OCI-LY3 (cell line): ENCODE measurements around the gene CBL.

Source experiments
- H2AFZ ChIP-seq: fragments of 200-600, 300-600 bp; shearing (Covaris generic); 2 replicates; pipeline ENCODE4 v1.6.0; 2014; ENCODE audit warnings: antibody characterized with exemption, low read depth, low read length
- H3K27ac ChIP-seq: fragments of 200-600, 300-600 bp; sonication (generic); 2 replicates; pipeline ENCODE4 v1.5.1; 2014; ENCODE audit warnings: mild to moderate bottlenecking, low read length, moderate library complexity, mixed read lengths
- H3K27me3 ChIP-seq: fragments of 200-600, 300-600 bp; sonication (generic); 2 replicates; pipeline ENCODE4 v1.6.1; 2014; ENCODE audit warnings: low read depth, low read length, mixed read lengths
- H3K36me3 ChIP-seq: fragments of 200-600, 300-600 bp; sonication (generic); replicated peaks from 2 replicates; pipeline ENCODE3; 2014; ENCODE audit warnings: low read depth, low read length, mixed read lengths
- H3K4me1 ChIP-seq: fragments of 300-600, 200-600 bp; sonication (generic); 2 replicates; pipeline ENCODE4 v1.6.1; 2014; ENCODE audit warnings: low read length, mixed read lengths
- H3K4me2 ChIP-seq: fragments of 200-600, 300-600 bp; sonication (generic); 2 replicates; pipeline ENCODE4 v1.6.1; 2014; ENCODE audit warnings: low read length, mixed read lengths
- H3K4me3 ChIP-seq: fragments of 300-600, 200-600 bp; sonication (generic); 2 replicates; pipeline ENCODE4 v1.5.1; 2014; ENCODE audit warnings: antibody characterized with exemption, mild to moderate bottlenecking, low read length, moderate library complexity
- H3K79me2 ChIP-seq: fragments of 300-600, 200-600 bp; shearing (Covaris generic); 2 replicates; pipeline ENCODE4 v1.6.1; 2014; ENCODE audit warnings: mild to moderate bottlenecking, low read length, mixed read lengths
- H3K9ac ChIP-seq: fragments of 300-600, 200-600 bp; shearing (Covaris generic); 2 replicates; pipeline ENCODE4 v1.6.0; 2014; ENCODE audit warnings: mild to moderate bottlenecking, low read length, moderate library complexity
- H3K9me3 ChIP-seq: fragments of 200-600, 300-600 bp; shearing (Covaris generic); 2 replicates; pipeline ENCODE4 v1.6.1; 2014; ENCODE audit warnings: low read length, mixed read lengths; ENCODE audit not compliant: insufficient read depth
- H4K20me1 ChIP-seq: fragments of 200-600, 300-600 bp; sonication (generic); 2 replicates; pipeline ENCODE4 v1.6.1; 2016; ENCODE audit warnings: low read length, mixed read lengths; ENCODE audit not compliant: insufficient read depth
- CTCF ChIP-seq: fragments of 200-600, 300-600 bp; sonication (generic); IDR thresholded peaks from 2 replicates; pipeline ENCODE4 v1.5.1; 2014; ENCODE audit warnings: antibody characterized with exemption, low read length, low read depth
- EZH2phosphoT487 ChIP-seq: fragments of 200-600 bp; shearing (Covaris generic); IDR thresholded peaks from 2 replicates; pipeline ENCODE4 v1.6.1; 2018; ENCODE audit warnings: antibody characterized with exemption, mixed run types, low read depth

CBL gene

GRCh38 chr11:119316729-119317591, 110.8 kb downstream of the CBL start, which contains the start of gene MCAM:
Gene MCAM (minus strand): TSS chr11:119317130. CDS start chr11:119317101, 29 bp downstream.
- Histone ChIP-seq H3K9me3 (no peaks in the 10 kb centered on the region), H3K27me3 (peaks cover 14% of the 10 kb centered on the region), H4K20me1 (no peaks in the 10 kb centered on the region), H2AFZ (peak within 1 kb of the TSS; percentile 52; the same call in 1 of the 2 replicates), H3K4me2 (peak within 1 kb of the TSS; percentile 100), H3K36me3 (no peaks in the 10 kb centered on the region), H3K27ac (0 out of 2 replicates have a peak within 1 kb of the TSS, but pooled peaks have one; percentile 27), H3K79me2 (no peaks in the 10 kb centered on the region), H3K4me3 (peak within 1 kb of the TSS; percentile 87), H3K4me1 (peaks cover 49% of the 10 kb centered on the region), H3K9ac (peak within 1 kb of the TSS; percentile 61)
- no peak for TF ChIP-seq EZH2phosphoT487
- no peak for TF ChIP-seq CTCF

GRCh38 chr11:119317592-119318239, 111.6 kb downstream of the CBL start:
- H3K27me3 ChIP-seq, result peaks cover 14% of the 10 kb centered on the region
- H3K4me3 ChIP-seq, result peak overlapping the region; percentile 87
- H3K27ac ChIP-seq, result 0 out of 2 replicates have a peak overlapping the region, but pooled peaks have one; percentile 27
- H3K9ac ChIP-seq, result peak overlapping the region; percentile 50
- no peaks in the 10 kb centered on the region for H3K36me3 ChIP-seq
- no peaks in the 10 kb centered on the region for H4K20me1 ChIP-seq
- H3K79me2 ChIP-seq, result no peaks in the 10 kb centered on the region
- H3K4me1 ChIP-seq, result peaks cover 56% of the 10 kb centered on the region
- H3K9me3 ChIP-seq, result no peaks in the 10 kb centered on the region
- H3K4me2 ChIP-seq, result peak overlapping the region; percentile 100
- peak overlapping the region; percentile 14; the same call in 1 of the 2 replicates for H2AFZ ChIP-seq
- TF ChIP-seq CTCF (no peak), EZH2phosphoT487 (no peak)

GRCh38 chr11:119318240-119319135, 112.3 kb downstream of the CBL start:
- H3K9ac ChIP-seq, result peak overlapping the region; percentile 89
- peak overlapping the region; percentile 86 for H3K27ac ChIP-seq
- H3K4me1 ChIP-seq, result peaks cover 60% of the 10 kb centered on the region
- peaks cover 14% of the 10 kb centered on the region for H3K27me3 ChIP-seq
- peak overlapping the region; percentile 86 for H3K4me3 ChIP-seq
- TF ChIP-seq CTCF (no peak), EZH2phosphoT487 (no peak)
- H3K79me2 ChIP-seq, result no peaks in the 10 kb centered on the region
- no peaks in the 10 kb centered on the region for H3K36me3 ChIP-seq
- peak overlapping the region; percentile 100 for H3K4me2 ChIP-seq
- no peaks in the 10 kb centered on the region for H4K20me1 ChIP-seq
- no peaks in the 10 kb centered on the region for H3K9me3 ChIP-seq
- peak overlapping the region; percentile 27; the same call in 1 of the 2 replicates for H2AFZ ChIP-seq
